SK-N-SH (cell line): ENCODE measurements around the gene UBR7. TPM values are rescaled to one million over a fixed set of nuclear protein-coding genes. Genes with fewer than 3 reads are reported as not detected.

ENCODE experiments used
- CTCF ChIA-PET: fragments of 300-600, 350-600 bp; formaldehyde crosslinking; extraction: SDS; loops from one replicate; lab custom pipeline; 2021; lab: Yijun Ruan, JAX
- POLR2A ChIA-PET: fragments of 350-600 bp; sonication (Branson Sonifier 250); formaldehyde crosslinking; extraction: SDS; loops from one replicate; lab custom pipeline; 2020; ENCODE audit warnings: antibody characterized with exemption, inconsistent platforms; lab: Yijun Ruan, JAX
- DNase-seq: peaks from one replicate; pipeline ENCODE4 v3.0.0; 2012
- H2AFZ ChIP-seq: fragments of 200-600 bp; sonication (generic); 2 replicates; pipeline ENCODE4 v1.8.1; 2016; ENCODE audit warnings: antibody characterized with exemption, mild to moderate bottlenecking, low read depth
- H3F3A ChIP-seq: fragments of 200-600 bp; sonication (generic); replicated peaks from 2 replicates; pipeline ENCODE3; 2016; ENCODE audit warnings: antibody characterized with exemption, mild to moderate bottlenecking; ENCODE audit not compliant: insufficient read depth
- H3K27ac ChIP-seq, 2 experiments: fragments of 200-500 bp in 1 of 2; fragments of 200-600 bp in 1 of 2; sonication (Bioruptor generic) in 1 of 2; sonication (generic), shearing (Covaris generic) in 1 of 2; 2 replicates each; pipeline versions ENCODE4 v1.5.1 to v1.6.1; 2014 to 2016; ENCODE audit warnings: low read depth in 2 of 2, inconsistent platforms in 1 of 2, low read length in 1 of 2, mild to moderate bottlenecking in 1 of 2, mixed read lengths in 1 of 2
- H3K27me3 ChIP-seq: fragments of 200-600 bp; sonication (generic), shearing (Covaris generic); 2 replicates; pipeline ENCODE4 v1.6.1; 2016; ENCODE audit warnings: mixed run types; ENCODE audit not compliant: insufficient read depth
- H3K36me3 ChIP-seq, 2 experiments: fragments of 200-500 bp in 1 of 2; fragments of 200-600 bp in 1 of 2; sonication (Bioruptor generic) in 1 of 2; sonication (generic) in 1 of 2; replicated peaks in 1 of 2; 2 replicates each; pipeline versions ENCODE3 to v1.5.1; 2014 to 2016; ENCODE audit warnings: low read length in 1 of 2, mild to moderate bottlenecking in 1 of 2; ENCODE audit not compliant: insufficient read depth in 2 of 2, control insufficient read depth in 1 of 2
- H3K4me1 ChIP-seq, 2 experiments: fragments of 200-500 bp in 1 of 2; fragments of 200-600 bp in 1 of 2; sonication (Bioruptor generic) in 1 of 2; sonication (generic), shearing (Covaris generic) in 1 of 2; 2 replicates each; pipeline versions ENCODE4 v1.5.1 to v1.6.1; 2014 to 2016; ENCODE audit warnings: low read depth in 1 of 2, low read length in 1 of 2, mixed run types in 1 of 2; ENCODE audit not compliant: insufficient read depth in 2 of 2, control insufficient read depth in 1 of 2
- H3K4me2 ChIP-seq: fragments of 200-600 bp; sonication (generic), shearing (Covaris generic); 2 replicates; pipeline ENCODE4 v1.6.1; 2017; ENCODE audit warnings: mixed run types
- H3K4me3 ChIP-seq, 2 experiments: fragments of 200-500 bp in 1 of 2; fragments of 200-600 bp in 1 of 2; sonication (Bioruptor generic) in 1 of 2; sonication (generic), shearing (Covaris generic) in 1 of 2; 2 replicates each; pipeline versions ENCODE4 v1.5.1 to v1.8.1; 2014 to 2016; ENCODE audit warnings: low read depth in 2 of 2, inconsistent platforms in 1 of 2, low read length in 1 of 2, mild to moderate bottlenecking in 1 of 2, mixed read lengths in 1 of 2, moderate library complexity in 1 of 2
- H3K79me2 ChIP-seq: fragments of 200-600 bp; sonication (generic); 2 replicates; pipeline ENCODE4 v1.8.1; 2017; ENCODE audit warnings: mild to moderate bottlenecking; ENCODE audit not compliant: insufficient read depth
- H3K9ac ChIP-seq: fragments of 200-600 bp; sonication (generic); 2 replicates; pipeline ENCODE4 v1.6.1; 2017; ENCODE audit warnings: mixed run types
- H3K9me2 ChIP-seq: fragments of 200-600 bp; sonication (generic); 2 replicates; pipeline ENCODE4 v1.6.1; 2017; ENCODE audit warnings: mixed run types
- H3K9me3 ChIP-seq: fragments of 200-600 bp; sonication (generic); 2 replicates; pipeline ENCODE4 v1.6.1; 2017; ENCODE audit warnings: mixed run types, mild to moderate bottlenecking, moderate library complexity
- H4K20me1 ChIP-seq: fragments of 200-600 bp; sonication (generic); 2 replicates; pipeline ENCODE4 v1.6.1; 2017; ENCODE audit warnings: mild to moderate bottlenecking, mixed run types; ENCODE audit not compliant: insufficient read depth
- CHD2 ChIP-seq: fragments of 150-350 bp; IDR thresholded peaks from 2 replicates; pipeline ENCODE4 v1.6.1; 2018; ENCODE audit warnings: low read length; ENCODE audit not compliant: partially characterized antibody
- EP300 ChIP-seq, 2 experiments: IDR thresholded peaks; 2 replicates each; pipeline versions ENCODE4 v1.4.0 to v1.6.1; 2012; ENCODE audit warnings: borderline replicate concordance in 1 of 2, low read depth in 1 of 2, low read length in 1 of 2
- FOSL2 ChIP-seq: IDR thresholded peaks from 2 replicates; pipeline ENCODE4 v1.4.0; 2012; ENCODE audit warnings: low read depth, mild to moderate bottlenecking, moderate library complexity, borderline replicate concordance
- FOXJ3 ChIP-seq: sonication (generic); formaldehyde crosslinking; IDR thresholded peaks from 2 replicates; pipeline ENCODE4 v1.5.1; 2020; ENCODE audit warnings: mild to moderate bottlenecking, missing genetic modification reagents
- GABPA ChIP-seq: IDR thresholded peaks from 2 replicates; pipeline ENCODE4 v1.4.0; 2012; ENCODE audit warnings: low read depth, mild to moderate bottlenecking
- GATA2 ChIP-seq: sonication (generic); formaldehyde crosslinking; IDR thresholded peaks from 2 replicates; pipeline ENCODE4 v1.5.0; 2020; ENCODE audit warnings: mild to moderate bottlenecking, missing genetic modification reagents
- JUND ChIP-seq: IDR thresholded peaks from 2 replicates; pipeline ENCODE4 v1.4.0; 2012
- MXI1 ChIP-seq: IDR thresholded peaks from 2 replicates; pipeline ENCODE4 v1.6.1; 2012; ENCODE audit warnings: mild to moderate bottlenecking, low read depth, low read length, improper control_type of control experiment
- RAD21 ChIP-seq: IDR thresholded peaks from 2 replicates; pipeline ENCODE4 v1.6.1; 2012; ENCODE audit warnings: mild to moderate bottlenecking, low read length
- SIN3A ChIP-seq: IDR thresholded peaks from 2 replicates; pipeline ENCODE4 v1.6.1; 2012; ENCODE audit warnings: low read depth, mild to moderate bottlenecking, low read length, moderate library complexity, borderline replicate concordance
- SMC3 ChIP-seq: IDR thresholded peaks from 2 replicates; pipeline ENCODE4 v1.6.1; 2012; ENCODE audit warnings: low read depth, low read length, improper control_type of control experiment
- TCF12 ChIP-seq: IDR thresholded peaks from 2 replicates; pipeline ENCODE4 v1.4.0; 2012
- TEAD4 ChIP-seq: IDR thresholded peaks from 2 replicates; pipeline ENCODE4 v1.4.0; 2012; ENCODE audit warnings: mild to moderate bottlenecking, borderline replicate concordance; ENCODE audit not compliant: insufficient read depth
- YY1 ChIP-seq: IDR thresholded peaks from 2 replicates; pipeline ENCODE4 v1.4.0; 2012; ENCODE audit warnings: low read depth, mild to moderate bottlenecking
- WGBS: methylation state at CpG from one replicate; pipeline ENCODE4 v1.1.6; 2017; ENCODE audit warnings: low lambda C conversion rate; 5-methylcytosine and 5-hydroxymethylcytosine counted together
- polyA plus RNA-seq, 3 experiments: library from polyadenylated mRNA; depleted of rRNA; stranded (reverse); fragments of >200 nt; gene quantifications; 2 replicates each; pipeline ENCODE4 v1.2.3, GENCODE V29; 2012
- TF ChIP-seq, protein P1 (sequence below): fragments of 150-350 bp; IDR thresholded peaks from 2 replicates; pipeline ENCODE4 v1.6.1; 2017; ENCODE audit warnings: antibody characterized with exemption, low read length, low read depth, borderline replicate concordance
- TF ChIP-seq, protein P2 (sequence below): IDR thresholded peaks from 2 replicates; pipeline ENCODE4 v1.4.0; 2012; ENCODE audit warnings: low read depth
- TF ChIP-seq, protein P3 (sequence below): fragments of 150-350 bp; IDR thresholded peaks from 2 replicates; pipeline ENCODE4 v1.6.1; 2016; ENCODE audit warnings: mild to moderate bottlenecking, low read depth, low read length
- TF ChIP-seq, protein P4 (sequence below): fragments of 200-600 bp; sonication (generic); IDR thresholded peaks from 2 replicates; pipeline ENCODE4 v1.6.1; 2017; ENCODE audit warnings: antibody characterized with exemption, mild to moderate bottlenecking, moderate library complexity
- TF ChIP-seq, protein P5 (sequence below): IDR thresholded peaks from 2 replicates; pipeline ENCODE4; 2012

Gene UBR7
- polyA plus RNA-seq, 1 of the 3 experiments (the other 2 are of a cell fraction): 28.2 TPM

DNA sequence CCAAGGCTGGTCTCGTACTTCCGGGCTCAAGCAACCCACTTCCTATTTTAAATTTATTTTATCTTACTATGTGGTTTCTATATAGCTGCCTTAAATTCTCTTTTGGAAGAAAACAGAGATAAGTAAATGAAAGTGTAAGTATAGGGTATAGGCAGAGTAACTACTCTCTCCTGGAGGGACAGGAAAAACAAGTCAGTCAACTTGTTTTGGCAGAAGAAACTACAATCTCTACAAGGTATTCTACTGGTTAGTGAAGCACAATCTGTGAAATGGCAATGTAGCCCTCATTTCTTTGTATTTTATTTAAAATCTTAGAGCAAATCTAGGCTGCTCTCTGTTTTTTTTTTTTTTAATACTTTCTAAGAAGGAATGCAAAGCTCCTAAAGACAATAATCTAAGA lies 55.4 kb downstream of the UBR7 start (continued):
- TF ChIP-seq SIN3A (no peak), JUND (no peak)
- TF ChIP-seq, protein P1, sequence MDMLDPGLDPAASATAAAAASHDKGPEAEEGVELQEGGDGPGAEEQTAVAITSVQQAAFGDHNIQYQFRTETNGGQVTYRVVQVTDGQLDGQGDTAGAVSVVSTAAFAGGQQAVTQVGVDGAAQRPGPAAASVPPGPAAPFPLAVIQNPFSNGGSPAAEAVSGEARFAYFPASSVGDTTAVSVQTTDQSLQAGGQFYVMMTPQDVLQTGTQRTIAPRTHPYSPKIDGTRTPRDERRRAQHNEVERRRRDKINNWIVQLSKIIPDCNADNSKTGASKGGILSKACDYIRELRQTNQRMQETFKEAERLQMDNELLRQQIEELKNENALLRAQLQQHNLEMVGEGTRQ: no peak

DNA sequence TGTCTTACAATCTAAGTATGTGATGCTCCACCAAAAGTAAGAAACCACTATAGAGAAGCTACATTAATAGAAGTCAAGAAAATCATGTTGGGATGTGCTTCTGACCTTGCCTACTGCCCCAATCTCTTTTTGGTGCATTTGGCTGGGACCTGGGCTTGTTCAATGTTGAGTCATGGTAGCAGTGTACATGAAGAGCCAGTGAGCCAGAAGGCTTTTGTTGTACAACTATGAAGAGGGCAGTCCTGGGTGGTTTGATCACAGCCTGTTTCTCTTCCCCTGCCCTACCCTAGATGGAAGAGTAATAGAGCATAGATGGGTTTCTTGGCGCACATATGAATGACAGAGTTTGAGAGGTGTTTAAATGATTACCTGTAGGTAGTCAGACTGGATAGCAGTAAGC lies 56.4 kb downstream of the UBR7 start:
- no peaks in the 10 kb centered on the region for H3K9me2 ChIP-seq
- H3K27ac ChIP-seq: no peak overlapping the region
- no peak overlapping the region for H2AFZ ChIP-seq
- no peak overlapping the region for H3K9ac ChIP-seq
- no peak overlapping the region for H3K4me3 ChIP-seq
- no peaks in the 10 kb centered on the region for H4K20me1 ChIP-seq
- CTCF ChIA-PET: interaction anchor here (1.2 to 1.4 kb wide), 2 partner anchors 9 to 13 kb away, joined by 3 to 5 read pairs; no protein-coding TSS in a partner anchor
- TF ChIP-seq, protein P2, sequence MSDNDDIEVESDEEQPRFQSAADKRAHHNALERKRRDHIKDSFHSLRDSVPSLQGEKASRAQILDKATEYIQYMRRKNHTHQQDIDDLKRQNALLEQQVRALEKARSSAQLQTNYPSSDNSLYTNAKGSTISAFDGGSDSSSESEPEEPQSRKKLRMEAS: no peak
- TF ChIP-seq, protein P3, sequence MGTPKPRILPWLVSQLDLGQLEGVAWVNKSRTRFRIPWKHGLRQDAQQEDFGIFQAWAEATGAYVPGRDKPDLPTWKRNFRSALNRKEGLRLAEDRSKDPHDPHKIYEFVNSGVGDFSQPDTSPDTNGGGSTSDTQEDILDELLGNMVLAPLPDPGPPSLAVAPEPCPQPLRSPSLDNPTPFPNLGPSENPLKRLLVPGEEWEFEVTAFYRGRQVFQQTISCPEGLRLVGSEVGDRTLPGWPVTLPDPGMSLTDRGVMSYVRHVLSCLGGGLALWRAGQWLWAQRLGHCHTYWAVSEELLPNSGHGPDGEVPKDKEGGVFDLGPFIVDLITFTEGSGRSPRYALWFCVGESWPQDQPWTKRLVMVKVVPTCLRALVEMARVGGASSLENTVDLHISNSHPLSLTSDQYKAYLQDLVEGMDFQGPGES: no peak
- TF ChIP-seq TEAD4 (no peak), CHD2 (no peak), SMC3 (no peak), EP300 (IDR thresholded peaks at IDR 0.05; ENCODE audit: borderline replicate concordance in 1 of 2, low read depth in 1 of 2, low read length in 1 of 2) (no peak), RAD21 (no peak), SIN3A (no peak), GABPA (no peak), FOSL2 (no peak), YY1 (no peak), JUND (no peak), GATA2 (CRISPR knock-in tag) (no peak), MXI1 (no peak), FOXJ3 (CRISPR knock-in tag) (no peak), TCF12 (no peak)
- TF ChIP-seq, protein P4, sequence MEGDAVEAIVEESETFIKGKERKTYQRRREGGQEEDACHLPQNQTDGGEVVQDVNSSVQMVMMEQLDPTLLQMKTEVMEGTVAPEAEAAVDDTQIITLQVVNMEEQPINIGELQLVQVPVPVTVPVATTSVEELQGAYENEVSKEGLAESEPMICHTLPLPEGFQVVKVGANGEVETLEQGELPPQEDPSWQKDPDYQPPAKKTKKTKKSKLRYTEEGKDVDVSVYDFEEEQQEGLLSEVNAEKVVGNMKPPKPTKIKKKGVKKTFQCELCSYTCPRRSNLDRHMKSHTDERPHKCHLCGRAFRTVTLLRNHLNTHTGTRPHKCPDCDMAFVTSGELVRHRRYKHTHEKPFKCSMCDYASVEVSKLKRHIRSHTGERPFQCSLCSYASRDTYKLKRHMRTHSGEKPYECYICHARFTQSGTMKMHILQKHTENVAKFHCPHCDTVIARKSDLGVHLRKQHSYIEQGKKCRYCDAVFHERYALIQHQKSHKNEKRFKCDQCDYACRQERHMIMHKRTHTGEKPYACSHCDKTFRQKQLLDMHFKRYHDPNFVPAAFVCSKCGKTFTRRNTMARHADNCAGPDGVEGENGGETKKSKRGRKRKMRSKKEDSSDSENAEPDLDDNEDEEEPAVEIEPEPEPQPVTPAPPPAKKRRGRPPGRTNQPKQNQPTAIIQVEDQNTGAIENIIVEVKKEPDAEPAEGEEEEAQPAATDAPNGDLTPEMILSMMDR: no peak
- TF ChIP-seq, protein P5, sequence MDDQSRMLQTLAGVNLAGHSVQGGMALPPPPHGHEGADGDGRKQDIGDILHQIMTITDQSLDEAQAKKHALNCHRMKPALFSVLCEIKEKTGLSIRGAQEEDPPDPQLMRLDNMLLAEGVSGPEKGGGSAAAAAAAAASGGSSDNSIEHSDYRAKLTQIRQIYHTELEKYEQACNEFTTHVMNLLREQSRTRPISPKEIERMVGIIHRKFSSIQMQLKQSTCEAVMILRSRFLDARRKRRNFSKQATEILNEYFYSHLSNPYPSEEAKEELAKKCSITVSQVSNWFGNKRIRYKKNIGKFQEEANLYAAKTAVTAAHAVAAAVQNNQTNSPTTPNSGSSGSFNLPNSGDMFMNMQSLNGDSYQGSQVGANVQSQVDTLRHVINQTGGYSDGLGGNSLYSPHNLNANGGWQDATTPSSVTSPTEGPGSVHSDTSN: no peak
- no peak for DNase-seq
- POLR2A ChIA-PET: no interaction called here
- H3K27me3 ChIP-seq: no peaks in the 10 kb centered on the region
- peaks cover 34% of the 10 kb centered on the region for H3K79me2 ChIP-seq
- peaks cover 18 to 26% of the 10 kb centered on the region in 2 experiments for H3K36me3 ChIP-seq
- no peaks in the 10 kb centered on the region for H3K4me1 ChIP-seq
- H3K9me3 ChIP-seq: no peaks in the 10 kb centered on the region
- H3K4me2 ChIP-seq: no peak overlapping the region
- WGBS: 100% methylated on average over 1 of the region's 1 CpG
- H3F3A ChIP-seq: no peaks in the 10 kb centered on the region
